Measurements from ENCODE around the gene CLCN3.

DNA sequence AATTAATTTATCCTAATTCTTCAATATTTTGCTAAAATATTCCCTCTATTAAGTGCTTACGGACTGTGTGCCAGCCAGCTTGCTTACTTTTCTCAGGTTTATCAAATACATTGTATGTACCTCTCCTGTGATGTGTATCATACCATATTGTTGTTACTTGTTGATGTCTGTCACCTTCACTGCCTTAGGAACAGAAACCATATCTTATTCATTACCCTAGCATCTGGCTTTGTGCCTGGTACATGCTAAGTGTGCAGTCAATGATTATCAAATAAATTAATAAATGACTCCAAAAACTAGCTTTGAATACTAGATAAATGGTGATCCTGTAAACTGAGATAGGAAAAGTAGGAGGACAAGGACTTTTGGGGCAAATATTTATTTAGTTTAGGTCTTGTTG is 6.9 kb downstream of the CLCN3 start:
- TF ChIP-seq TAF1 (IDR thresholded peaks at IDR 0.05; ENCODE audit: low read depth, low read length) (no peak), POLR2A (IDR thresholded peaks at IDR 0.05; ENCODE audit: low read depth, low read length) (no peak), POLR2AphosphoS5 (IDR thresholded peaks at IDR 0.05; ENCODE audit: low read depth, low read length) (no peak), SPI1 (IDR thresholded peaks at IDR 0.05; ENCODE audit: low read depth, low read length) (no peak), POU2F2 (IDR thresholded peaks at IDR 0.05; ENCODE audit: low read depth, low read length) (no peak), PAX5 (IDR thresholded peaks at IDR 0.05; ENCODE audit: insufficient read depth, low read length, severe bottlenecking) (no peak)

All from GM12891 (cell line).